ENCODE data around the gene WDR5.
"Not testable (repeated sequence)": the region's sequence is repeated elsewhere in the genome, so short reads cannot be mapped to it uniquely, and the experiment has no call there.

The WDR5 gene

GRCh38 chr9:134135343-134136117 lies at the start of gene WDR5:
WDR5 (plus strand) TSS chr9:134136082; CDS start chr9:134139878, 3,796 bp downstream.
- peak; percentile 92 for DNase-seq

- no peak for DNase-seq
Observed at GRCh38 chr9:134088063-134088725, 47.7 kb upstream of the WDR5 start.

- no peak for DNase-seq
Observed at GRCh38 chr9:134089972-134090371, 45.9 kb upstream of the WDR5 start.

GRCh38 chr9:134099123-134099761 lies 36.6 kb upstream of the WDR5 start:
- peak; percentile 39 for DNase-seq

GRCh38 chr9:134100040-134100439 lies 35.8 kb upstream of the WDR5 start:
- DNase-seq, result no peak

- DNase-seq, result not testable (repeated sequence)
Observed at GRCh38 chr9:134101133-134101532, 34.7 kb upstream of the WDR5 start.

- no peak for DNase-seq
Observed at GRCh38 chr9:134101623-134102149, 34.2 kb upstream of the WDR5 start.

- no peak for DNase-seq
Observed at GRCh38 chr9:134103391-134103998, 32.4 kb upstream of the WDR5 start.

- DNase-seq, result no peak
Observed at GRCh38 chr9:134111064-134111463, 24.8 kb upstream of the WDR5 start.

- no peak for DNase-seq
Observed at GRCh38 chr9:134112561-134112960, 23.3 kb upstream of the WDR5 start.

GRCh38 chr9:134118972-134119371 lies 16.9 kb upstream of the WDR5 start:
- not testable (repeated sequence) for DNase-seq

GRCh38 chr9:134123764-134124128 lies 12.1 kb upstream of the WDR5 start:
- no peak for DNase-seq

- no peak for DNase-seq
Observed at GRCh38 chr9:134125413-134126095, 10.3 kb upstream of the WDR5 start.

GRCh38 chr9:134126373-134126772 lies 9.5 kb upstream of the WDR5 start:
- no peak for DNase-seq

- no peak for DNase-seq
Observed at GRCh38 chr9:134127065-134127580, 8.8 kb upstream of the WDR5 start.

GRCh38 chr9:134127616-134128015 lies 8.3 kb upstream of the WDR5 start:
- DNase-seq, result no peak

GRCh38 chr9:134128727-134129679 lies 6.9 kb upstream of the WDR5 start:
- DNase-seq, result no peak

GRCh38 chr9:134130503-134131375 lies 5.1 kb upstream of the WDR5 start:
- DNase-seq, result no peak

- DNase-seq, result no peak
Observed at GRCh38 chr9:134131471-134132207, 4.2 kb upstream of the WDR5 start.
